Activated CD8-positive, alpha-beta T cell treated with anti-CD3 and anti-CD28 coated beads for 36 hours (primary cell): Measurements from ENCODE around the gene HEYL. TPM values are rescaled to one million over a fixed set of nuclear protein-coding genes. Genes with fewer than 3 reads are reported as not detected.
A peak's percentile ranks its signal among the peaks of the same experiment; 100 is the strongest.

Source experiments
- ATAC-seq: fragments of 200-7000 bp; cut with Tn5 transposase; one replicate; pipeline ENCODE4 v1.10.0; 2021; ENCODE audit warnings: mild to moderate bottlenecking, moderate library complexity
- CTCF ChIA-PET: fragments of 350-600 bp; sonication (Branson Sonifier 250); formaldehyde crosslinking; loops from one replicate; lab custom pipeline; 2021; ENCODE audit warnings: antibody characterized with exemption; lab: Charles Lee
- POLR2A ChIA-PET: fragments of 350-600 bp; sonication (Branson Sonifier 250); formaldehyde crosslinking; loops from one replicate; lab custom pipeline; 2021; ENCODE audit warnings: antibody characterized with exemption; lab: Charles Lee
- DNase-seq: peaks from one replicate; pipeline ENCODE4 v3.0.0-alpha.2; 2020
- H3K27ac Mint-ChIP-seq: one replicate; pipeline ENCODE4 v1.8.0; 2021; ENCODE audit warnings: mild to moderate bottlenecking, mixed read lengths
- H3K27me3 Mint-ChIP-seq: one replicate; pipeline ENCODE4 v1.8.0; 2021; ENCODE audit warnings: mixed read lengths
- H3K36me3 Mint-ChIP-seq: one replicate; pipeline ENCODE4 v1.8.0; 2021; ENCODE audit warnings: low read depth, mixed read lengths
- H3K4me1 Mint-ChIP-seq: one replicate; pipeline ENCODE4 v1.8.0; 2021; ENCODE audit warnings: low read depth, mixed read lengths
- H3K4me3 Mint-ChIP-seq: one replicate; pipeline ENCODE4 v1.8.0; 2021; ENCODE audit warnings: mild to moderate bottlenecking, moderate library complexity, mixed read lengths
- H3K9me3 Mint-ChIP-seq: one replicate; pipeline ENCODE4 v1.8.0; 2021; ENCODE audit warnings: mixed read lengths
- intact Hi-C: fragments of 100-400 bp; cut with micrococcal nuclease; formaldehyde crosslinking; loops from one replicate; pipeline ENCODE4 v1.10.0; 2022
- total RNA-seq, 2 experiments: library from RNA; stranded (reverse); gene quantifications; one replicate each; pipeline ENCODE4 v1.2.3, GENCODE V29; 2021
- TF ChIP-seq, protein P1 (sequence below): fragments of 200-600 bp; IDR thresholded peaks from one replicate; pipeline ENCODE4 v1.8.0; 2022; ENCODE audit warnings: antibody characterized with exemption, mild to moderate bottlenecking

The HEYL gene
- total RNA-seq, 2 experiments from 2014 or later = 0.07 TPM; not detected in 1

DNA sequence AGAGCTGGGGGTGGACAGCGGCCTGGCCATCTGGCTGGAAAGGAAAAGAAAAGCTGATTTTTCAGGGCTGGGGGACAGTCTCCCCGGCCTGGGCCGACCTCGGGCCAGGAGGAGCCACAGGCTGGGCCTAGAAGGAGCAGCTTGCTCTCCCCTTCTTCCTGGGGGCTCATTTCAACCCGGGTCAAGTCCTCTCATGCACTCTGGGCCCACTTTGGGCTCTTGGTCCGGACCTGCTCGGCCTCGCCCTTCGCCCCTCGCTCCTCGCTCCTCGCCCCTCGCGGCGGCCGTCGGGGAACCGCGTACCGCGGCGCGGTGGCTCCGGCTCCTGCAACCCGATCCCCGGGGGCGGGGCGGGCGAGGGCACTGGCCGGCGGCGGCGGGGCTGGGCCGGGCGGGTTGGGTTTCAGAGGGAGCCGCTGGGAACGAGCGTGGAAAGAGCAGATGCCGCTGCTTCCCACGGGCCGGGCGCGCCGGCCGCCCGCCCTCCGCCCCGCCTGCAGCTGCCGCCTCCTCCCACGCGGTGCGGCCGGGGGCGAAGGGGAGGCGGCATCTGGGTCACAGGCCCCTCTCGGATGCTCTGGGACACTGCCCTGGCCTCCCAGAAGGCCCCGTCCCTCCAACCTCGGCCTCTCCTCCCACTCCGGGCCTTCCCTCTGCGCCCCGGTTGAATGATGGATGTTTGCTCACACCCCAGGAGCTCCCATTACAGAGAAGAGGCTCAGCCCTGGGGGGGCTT is 6.6 kb downstream of the HEYL start:
- DNase-seq (no peak), ATAC-seq (no peak)
- POLR2A ChIA-PET = interaction anchor here (0.8 kb wide), 1 partner anchor 67 kb away, joined by 4 read pairs; no protein-coding TSS in a partner anchor
- H3K4me3 Mint-ChIP-seq = no peak overlapping the region
- TF ChIP-seq, protein P1, sequence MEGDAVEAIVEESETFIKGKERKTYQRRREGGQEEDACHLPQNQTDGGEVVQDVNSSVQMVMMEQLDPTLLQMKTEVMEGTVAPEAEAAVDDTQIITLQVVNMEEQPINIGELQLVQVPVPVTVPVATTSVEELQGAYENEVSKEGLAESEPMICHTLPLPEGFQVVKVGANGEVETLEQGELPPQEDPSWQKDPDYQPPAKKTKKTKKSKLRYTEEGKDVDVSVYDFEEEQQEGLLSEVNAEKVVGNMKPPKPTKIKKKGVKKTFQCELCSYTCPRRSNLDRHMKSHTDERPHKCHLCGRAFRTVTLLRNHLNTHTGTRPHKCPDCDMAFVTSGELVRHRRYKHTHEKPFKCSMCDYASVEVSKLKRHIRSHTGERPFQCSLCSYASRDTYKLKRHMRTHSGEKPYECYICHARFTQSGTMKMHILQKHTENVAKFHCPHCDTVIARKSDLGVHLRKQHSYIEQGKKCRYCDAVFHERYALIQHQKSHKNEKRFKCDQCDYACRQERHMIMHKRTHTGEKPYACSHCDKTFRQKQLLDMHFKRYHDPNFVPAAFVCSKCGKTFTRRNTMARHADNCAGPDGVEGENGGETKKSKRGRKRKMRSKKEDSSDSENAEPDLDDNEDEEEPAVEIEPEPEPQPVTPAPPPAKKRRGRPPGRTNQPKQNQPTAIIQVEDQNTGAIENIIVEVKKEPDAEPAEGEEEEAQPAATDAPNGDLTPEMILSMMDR = no peak
- peaks cover 5% of the 10 kb centered on the region for H3K4me1 Mint-ChIP-seq
- CTCF ChIA-PET = interaction anchor here (0.9 to 3.5 kb wide), 2 partner anchors 20 to 25 kb away, joined by 3 to 17 read pairs; no protein-coding TSS in a partner anchor
- H3K27ac Mint-ChIP-seq = no peak overlapping the region
- H3K36me3 Mint-ChIP-seq = no peaks in the 10 kb centered on the region
- intact Hi-C loops = no loop called here
- peaks cover 28% of the 10 kb centered on the region for H3K27me3 Mint-ChIP-seq
- no peaks in the 10 kb centered on the region for H3K9me3 Mint-ChIP-seq

DNA sequence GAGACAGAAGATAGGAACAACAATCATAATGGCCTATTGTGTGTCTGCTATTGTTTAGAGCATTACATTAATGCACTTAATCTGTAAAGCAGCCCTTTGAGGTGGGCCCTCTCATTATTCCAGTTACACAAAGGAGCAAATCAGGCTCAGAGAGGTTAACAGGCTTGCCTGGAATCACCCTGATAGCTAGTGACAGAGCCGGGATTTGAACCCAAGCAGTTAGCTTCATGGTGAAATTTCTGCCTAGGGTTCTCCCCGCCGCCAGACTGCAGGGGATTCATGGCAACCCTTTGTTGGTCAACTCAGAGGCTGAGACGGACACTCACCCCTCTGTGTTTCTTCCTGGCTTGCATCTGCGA is 7.1 kb downstream of the HEYL start:
- intact Hi-C loops = no loop called here
- no peak overlapping the region for H3K27ac Mint-ChIP-seq
- H3K9me3 Mint-ChIP-seq = no peaks in the 10 kb centered on the region
- TF ChIP-seq, protein P1 = no peak
- H3K27me3 Mint-ChIP-seq = peaks cover 23% of the 10 kb centered on the region
- no peak overlapping the region for H3K4me3 Mint-ChIP-seq
- ChIA-PET POLR2A (interaction anchor here (0.8 kb wide), 1 partner anchor 67 kb away, joined by 4 read pairs; no protein-coding TSS in a partner anchor), CTCF (interaction anchor here (3.5 kb wide), 1 partner anchor 26 kb away, joined by 17 read pairs; no protein-coding TSS in a partner anchor)
- peaks cover 5% of the 10 kb centered on the region for H3K4me1 Mint-ChIP-seq
- DNase-seq (no peak), ATAC-seq (no peak)
- no peaks in the 10 kb centered on the region for H3K36me3 Mint-ChIP-seq

DNA sequence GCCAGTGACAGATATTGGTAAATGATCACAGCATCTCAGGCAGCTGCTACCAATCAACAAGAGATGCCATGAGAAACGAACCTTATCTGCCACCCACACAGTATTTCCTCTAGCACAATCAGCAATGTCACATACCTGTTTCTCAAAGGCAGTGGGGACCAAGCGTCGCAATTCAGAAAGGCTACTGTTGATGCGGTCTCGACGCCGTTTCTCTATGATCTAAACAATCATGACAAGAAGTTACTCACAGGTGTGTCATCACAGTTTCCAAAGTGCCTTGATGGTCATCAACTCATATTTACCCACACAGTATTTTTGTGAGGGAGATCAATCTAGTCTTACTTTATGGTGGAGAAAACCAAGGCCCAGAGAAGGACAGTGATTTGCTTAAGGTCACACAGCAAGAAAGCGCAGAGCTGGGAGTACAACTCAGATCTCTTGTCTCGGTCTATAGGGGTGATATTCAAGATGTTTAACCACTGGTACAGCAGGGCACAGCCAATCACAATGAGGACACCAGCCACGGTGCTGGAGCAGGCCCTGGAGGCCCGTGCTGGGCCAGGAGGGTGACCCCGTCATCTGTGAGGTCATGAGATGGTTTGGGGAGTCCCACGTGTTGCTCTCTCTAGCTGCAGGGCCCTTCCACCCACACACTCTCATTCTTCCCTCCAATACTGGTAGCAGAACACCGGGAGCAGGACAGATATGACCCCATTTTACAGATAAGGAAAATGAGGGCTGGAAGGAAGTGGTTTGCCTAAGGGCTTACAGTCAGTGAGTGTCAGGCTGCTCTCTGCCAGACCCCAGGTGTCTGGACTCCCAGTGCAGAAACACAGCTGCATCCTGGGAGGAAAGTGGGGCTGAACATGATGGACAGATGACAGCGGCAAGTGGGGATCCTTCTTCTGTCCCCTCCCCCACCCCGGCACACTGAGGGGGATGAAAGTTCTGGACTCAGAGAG is 7.8 kb downstream of the HEYL start:
- ChIA-PET POLR2A (no interaction called here), CTCF (interaction anchor here (0.9 to 2.4 kb wide), 2 partner anchors 22 to 26 kb away, joined by 5 to 11 read pairs; no protein-coding TSS in a partner anchor)
- peak; percentile 53 for ATAC-seq
- Mint-ChIP-seq H3K4me3 (no peak overlapping the region), H3K36me3 (no peaks in the 10 kb centered on the region), H3K27me3 (peaks cover 16% of the 10 kb centered on the region), H3K9me3 (no peaks in the 10 kb centered on the region), H3K27ac (no peak overlapping the region), H3K4me1 (peaks cover 5% of the 10 kb centered on the region)
- intact Hi-C loops = no loop called here
- peak; percentile 20 for DNase-seq
- TF ChIP-seq, protein P1 = no peak

DNA sequence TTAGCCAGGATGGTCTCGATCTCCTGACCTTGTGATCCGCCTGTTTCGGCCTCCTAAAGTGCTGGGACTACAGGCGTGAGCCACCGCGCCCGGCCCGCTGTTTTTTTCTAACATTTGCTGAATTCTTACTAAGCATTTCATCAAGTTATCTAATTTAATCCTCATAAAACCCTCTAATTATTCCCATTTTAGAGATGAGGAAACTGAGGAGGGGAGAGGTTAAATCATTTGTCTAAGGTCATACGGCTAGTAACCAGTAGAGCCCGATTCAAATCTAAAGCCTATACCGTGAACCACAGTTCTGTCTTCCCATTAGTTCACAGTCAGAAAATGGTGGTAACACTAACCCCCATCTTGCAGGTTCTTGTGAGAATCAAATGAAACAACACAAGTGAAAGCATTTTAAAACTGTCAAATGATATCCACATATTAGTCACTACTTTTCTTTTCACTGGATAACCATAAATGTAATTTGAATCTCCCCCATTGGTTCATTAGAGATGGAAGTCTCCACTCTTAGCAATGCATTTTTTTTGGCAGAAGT is 10.6 kb downstream of the HEYL start:
- Mint-ChIP-seq H3K9me3 (no peaks in the 10 kb centered on the region), H3K27me3 (peaks cover 4% of the 10 kb centered on the region), H3K27ac (no peak overlapping the region), H3K4me1 (peaks cover 5% of the 10 kb centered on the region), H3K4me3 (no peak overlapping the region), H3K36me3 (no peaks in the 10 kb centered on the region)
- POLR2A ChIA-PET = no interaction called here
- CTCF ChIA-PET = interaction anchor here (2.1 kb wide), 1 partner anchor 22 kb away, joined by 12 read pairs; no protein-coding TSS in a partner anchor
- TF ChIP-seq, protein P1 = no peak
- ATAC-seq = peak; percentile 32
- intact Hi-C loops = no loop called here
- DNase-seq = no peak
